Progenitor cell of endocrine pancreas (in vitro differentiated cells): ENCODE measurements around the gene UBTF. TPM values are rescaled to one million over a fixed set of nuclear protein-coding genes. Genes with fewer than 3 reads are reported as not detected.

ENCODE experiments used
- DNase-seq: peaks from one replicate; pipeline ENCODE4 v3.0.0; 2021; ENCODE audit warnings: low spot score; ENCODE audit not compliant: unreplicated experiment
- H3K27ac Mint-ChIP-seq: 2 replicates; pipeline ENCODE4 v1.8.0; 2021; ENCODE audit warnings: mild to moderate bottlenecking, moderate library complexity, mixed read lengths
- H3K27me3 Mint-ChIP-seq: 2 replicates; pipeline ENCODE4 v1.8.0; 2021; ENCODE audit warnings: mixed read lengths
- H3K36me3 Mint-ChIP-seq: 2 replicates; pipeline ENCODE4 v1.8.0; 2022; ENCODE audit warnings: mixed read lengths; ENCODE audit not compliant: insufficient read depth
- H3K4me1 Mint-ChIP-seq: 2 replicates; pipeline ENCODE4 v1.8.0; 2021; ENCODE audit warnings: low read depth, mixed read lengths
- H3K4me3 Mint-ChIP-seq: 2 replicates; pipeline ENCODE4 v1.8.0; 2021; ENCODE audit warnings: low read depth, mild to moderate bottlenecking, moderate library complexity, mixed read lengths
- H3K9me3 Mint-ChIP-seq: 2 replicates; pipeline ENCODE4 v1.8.0; 2021; ENCODE audit warnings: low read depth, mixed read lengths
- CTCF ChIP-seq: fragments of 200-600 bp; sonication (generic); IDR thresholded peaks from one replicate; pipeline ENCODE4 v1.5.0; 2021; ENCODE audit warnings: antibody characterized with exemption, mild to moderate bottlenecking; ENCODE audit not compliant: unreplicated experiment
- total RNA-seq: library from RNA; stranded (reverse); gene quantifications from 2 replicates; pipeline ENCODE4 v1.2.1, GENCODE V29; 2021

The UBTF gene
- total RNA-seq, 1 donor from 2014 or later = 100 TPM

- Mint-ChIP-seq H3K27ac (peak overlapping the region; percentile 22), H3K4me3 (no peak overlapping the region), H3K9me3 (no peaks in the 10 kb centered on the region), H3K27me3 (peaks cover 23% of the 10 kb centered on the region), H3K4me1 (no peaks in the 10 kb centered on the region), H3K36me3 (no peaks in the 10 kb centered on the region)
- TF ChIP-seq CTCF = no peak
- DNase-seq = no peak
These were observed 38.6 kb upstream of the UBTF start for GRCh38 chr17:44257815-44258760.

- H3K4me3 Mint-ChIP-seq = no peak overlapping the region
- peaks cover 23% of the 10 kb centered on the region for H3K27me3 Mint-ChIP-seq
- no peak overlapping the region for H3K27ac Mint-ChIP-seq
These were observed 37.2 kb upstream of the UBTF start for GRCh38 chr17:44256671-44257070.

GRCh38 chr17:44255915-44256314, 36.4 kb upstream of the UBTF start:
- Mint-ChIP-seq H3K27ac (no peak overlapping the region), H3K9me3 (no peaks in the 10 kb centered on the region), H3K4me1 (no peaks in the 10 kb centered on the region), H3K36me3 (no peaks in the 10 kb centered on the region), H3K27me3 (peaks cover 23% of the 10 kb centered on the region), H3K4me3 (no peak overlapping the region)
- no peak for TF ChIP-seq CTCF
- DNase-seq = no peak

More at GRCh38 chr17:44256671-44257070, 37.2 kb upstream of the UBTF start:
- Mint-ChIP-seq H3K4me1 (no peaks in the 10 kb centered on the region), H3K9me3 (no peaks in the 10 kb centered on the region), H3K36me3 (no peaks in the 10 kb centered on the region)
- no peak for DNase-seq
- no peak for TF ChIP-seq CTCF

GRCh38 chr17:44254361-44255095, 35.1 kb upstream of the UBTF start:
- H3K9me3 Mint-ChIP-seq = no peaks in the 10 kb centered on the region
- no peaks in the 10 kb centered on the region for H3K36me3 Mint-ChIP-seq
- H3K27ac Mint-ChIP-seq = no peak overlapping the region
- no peak for TF ChIP-seq CTCF
- H3K4me1 Mint-ChIP-seq = no peaks in the 10 kb centered on the region
- H3K27me3 Mint-ChIP-seq = peaks cover 19% of the 10 kb centered on the region
- no peak overlapping the region for H3K4me3 Mint-ChIP-seq
- no peak for DNase-seq

- no peak overlapping the region for H3K4me3 Mint-ChIP-seq
- TF ChIP-seq CTCF = no peak
- H3K4me1 Mint-ChIP-seq = no peaks in the 10 kb centered on the region
- no peaks in the 10 kb centered on the region for H3K9me3 Mint-ChIP-seq
- H3K27ac Mint-ChIP-seq = no peak overlapping the region
- H3K36me3 Mint-ChIP-seq = no peaks in the 10 kb centered on the region
- DNase-seq = no peak
- peaks cover 19% of the 10 kb centered on the region for H3K27me3 Mint-ChIP-seq
These were observed 33.5 kb upstream of the UBTF start for GRCh38 chr17:44253006-44253405.
